Ecto neural progenitor cell (in vitro differentiated cells): ENCODE results near the gene KIR3DL1.
"Not testable (repeated sequence)": the region's sequence is repeated elsewhere in the genome, so short reads cannot be mapped to it uniquely, and the experiment has no call there.

Experiments used
- DNase-seq: peaks from one replicate; pipeline ENCODE4 v3.0.0-alpha.2; 2018; ENCODE audit warnings: low spot score

The KIR3DL1 gene

GRCh38 chr19:54816251-54816650 lies at the start of gene KIR3DL1:
TSS of gene KIR3DL1 (plus strand) at chr19:54816468.
- DNase-seq = not testable (repeated sequence)

GRCh38 chr19:54769646-54770045 lies 46.6 kb upstream of the KIR3DL1 start, which contains the start of gene KIR2DL1:
TSS of gene KIR2DL1 (plus strand) at chr19:54769793. CDS start at chr19:54769851, 58 bp downstream.
- not testable (repeated sequence) for DNase-seq

GRCh38 chr19:54770511-54770910 lies 45.8 kb upstream of the KIR3DL1 start:
- DNase-seq = not testable (repeated sequence)

GRCh38 chr19:54771018-54771960 lies 45.0 kb upstream of the KIR3DL1 start:
- not testable (repeated sequence) for DNase-seq

- DNase-seq = not testable (repeated sequence)
These were observed 43.6 kb upstream of the KIR3DL1 start for GRCh38 chr19:54772666-54773065.

GRCh38 chr19:54775095-54775815 lies 41.0 kb upstream of the KIR3DL1 start:
- not testable (repeated sequence) for DNase-seq

GRCh38 chr19:54775830-54776229 lies 40.4 kb upstream of the KIR3DL1 start:
- not testable (repeated sequence) for DNase-seq

GRCh38 chr19:54777851-54778250 lies 38.4 kb upstream of the KIR3DL1 start:
- not testable (repeated sequence) for DNase-seq

- not testable (repeated sequence) for DNase-seq
These were observed 37.4 kb upstream of the KIR3DL1 start for GRCh38 chr19:54778896-54779295.

GRCh38 chr19:54782916-54783315 lies 33.4 kb upstream of the KIR3DL1 start:
- not testable (repeated sequence) for DNase-seq

- DNase-seq = not testable (repeated sequence)
These were observed 30.1 kb upstream of the KIR3DL1 start for GRCh38 chr19:54786091-54786723.

GRCh38 chr19:54788154-54788553 lies 28.1 kb upstream of the KIR3DL1 start:
- DNase-seq = not testable (repeated sequence)

GRCh38 chr19:54790711-54791110 lies 25.6 kb upstream of the KIR3DL1 start:
- no peak for DNase-seq

GRCh38 chr19:54791476-54791875 lies 24.8 kb upstream of the KIR3DL1 start:
- no peak for DNase-seq

GRCh38 chr19:54792814-54793213 lies 23.5 kb upstream of the KIR3DL1 start:
- DNase-seq = no peak

GRCh38 chr19:54795758-54796157 lies 20.5 kb upstream of the KIR3DL1 start:
- DNase-seq = no peak

- no peak for DNase-seq
These were observed 12.9 kb upstream of the KIR3DL1 start, which contains the start of gene KIR2DL4 for GRCh38 chr19:54803410-54803809. TSS of gene KIR2DL4 (plus strand) at chr19:54803610. CDS start at chr19:54803652, 42 bp downstream.

- no peak for DNase-seq
These were observed 12.2 kb upstream of the KIR3DL1 start for GRCh38 chr19:54804101-54804500.

- no peak for DNase-seq
These were observed 11.7 kb upstream of the KIR3DL1 start for GRCh38 chr19:54804571-54804970.

- DNase-seq = no peak
These were observed 10.4 kb upstream of the KIR3DL1 start for GRCh38 chr19:54805665-54806515.

- DNase-seq = no peak
These were observed 9.8 kb upstream of the KIR3DL1 start for GRCh38 chr19:54806516-54806838.
